GM21515 (cell line): Measurements from ENCODE around the gene WIPF2.

Experiments
- ATAC-seq: cut with Tn5 transposase; IDR thresholded peaks from one replicate; pipeline ENCODE4 v1.9.1; 2021; ENCODE audit not compliant: unreplicated experiment

The WIPF2 gene

DNA sequence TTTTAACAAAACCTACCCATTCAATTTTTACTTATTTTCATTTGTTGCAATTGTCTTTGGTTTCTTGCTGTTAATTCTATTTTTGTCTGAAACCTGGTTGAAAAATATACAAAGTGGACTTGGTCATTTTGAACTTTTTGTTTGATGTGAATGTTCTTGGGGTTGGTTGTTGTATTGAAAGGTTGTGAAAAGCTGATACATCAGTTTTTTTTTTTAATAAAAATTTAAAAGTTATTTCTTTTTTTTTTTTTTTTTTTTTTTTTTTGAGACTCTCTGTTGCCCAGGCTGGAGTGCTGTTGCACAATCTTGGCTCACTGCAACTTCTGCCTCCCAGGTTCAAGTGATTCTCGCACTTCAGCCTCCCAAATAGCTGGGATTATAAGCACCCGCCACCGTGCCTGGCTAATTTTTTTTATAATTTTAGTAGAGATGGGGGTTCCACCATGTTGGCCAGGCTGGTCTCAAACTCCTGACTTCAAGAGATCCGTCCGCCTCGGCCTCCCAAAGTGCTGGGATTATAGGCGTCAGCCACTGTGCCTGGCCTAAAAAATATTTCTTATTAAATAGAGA lies 28.9 kb downstream of the WIPF2 start:
- no peak for ATAC-seq

DNA sequence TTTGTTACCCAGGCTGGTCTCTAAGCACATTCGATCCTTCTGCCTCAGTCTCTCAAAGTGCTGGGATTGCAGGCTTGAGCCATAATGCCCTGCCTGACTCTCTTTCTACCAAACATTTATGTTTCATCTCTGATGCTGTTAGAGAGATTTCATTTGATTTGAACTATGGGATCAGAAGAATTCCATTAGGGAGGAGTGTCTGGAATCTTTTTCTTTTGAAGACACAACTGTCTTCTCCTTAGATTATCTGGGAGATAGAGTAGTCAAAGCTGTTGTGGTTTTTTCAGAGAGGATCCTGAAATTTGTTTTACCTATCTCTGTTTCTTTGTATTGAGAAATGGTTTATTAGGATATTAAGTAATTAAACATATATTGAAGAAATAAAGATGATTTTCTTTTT lies 29.4 kb downstream of the WIPF2 start:
- no peak for ATAC-seq

DNA sequence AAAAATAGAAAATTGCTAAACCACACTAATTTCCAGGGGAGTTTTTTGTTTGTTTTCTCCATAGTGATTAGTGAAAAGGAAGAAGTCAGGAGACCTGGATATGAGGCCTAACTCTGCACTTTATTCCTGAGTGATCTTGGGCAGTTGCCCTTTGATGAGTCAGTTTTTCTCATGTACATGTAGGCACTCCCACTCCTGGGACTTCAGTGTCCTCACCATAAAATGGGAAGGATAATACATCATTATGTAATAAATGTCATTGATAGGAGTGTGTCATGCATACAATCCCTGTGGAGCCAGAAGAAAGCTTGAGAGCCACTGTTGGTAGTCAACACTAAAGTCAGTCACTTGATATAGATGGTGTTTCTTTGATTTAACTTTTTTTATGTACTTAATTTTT lies 32.5 kb downstream of the WIPF2 start:
- no peak for ATAC-seq

DNA sequence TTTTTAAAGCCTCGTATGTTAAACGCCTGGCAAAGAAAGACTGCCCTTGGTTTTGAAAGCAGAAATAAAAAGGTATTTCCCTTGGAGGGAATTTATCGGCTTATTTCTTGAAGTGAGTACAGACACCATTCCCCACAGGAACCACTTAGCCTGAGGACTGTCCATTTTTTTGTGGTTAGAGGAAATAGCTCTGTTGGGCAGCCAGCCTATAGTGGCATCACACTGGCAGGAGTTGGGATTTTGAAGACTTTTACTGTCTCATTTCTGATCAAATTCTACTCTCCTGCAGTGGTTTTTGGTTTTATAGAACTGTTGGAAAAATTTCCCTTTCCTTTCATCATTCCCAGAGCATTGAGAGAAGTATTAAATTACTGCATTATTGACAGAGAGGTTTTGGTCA lies 34.5 kb downstream of the WIPF2 start:
- ATAC-seq, result no peak

DNA sequence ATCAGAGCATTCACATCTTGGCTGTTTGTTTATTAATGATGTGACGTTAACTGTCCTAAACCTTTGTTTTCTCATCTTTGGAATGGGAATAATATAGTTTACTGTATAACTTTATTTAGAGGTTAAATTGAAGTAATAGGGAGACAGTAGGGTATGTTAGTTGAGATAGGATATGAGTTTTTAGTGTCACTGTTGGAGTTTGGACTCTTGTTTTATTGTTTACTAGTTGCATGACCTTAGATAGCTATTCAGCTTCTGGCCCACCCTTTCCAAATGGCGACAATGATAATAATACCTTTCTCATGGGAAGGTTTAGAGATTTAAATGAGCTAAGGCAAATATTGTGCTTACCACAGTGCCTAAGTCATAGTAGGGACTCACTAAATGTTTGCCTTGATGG lies 40.4 kb downstream of the WIPF2 start:
- no peak for ATAC-seq

DNA sequence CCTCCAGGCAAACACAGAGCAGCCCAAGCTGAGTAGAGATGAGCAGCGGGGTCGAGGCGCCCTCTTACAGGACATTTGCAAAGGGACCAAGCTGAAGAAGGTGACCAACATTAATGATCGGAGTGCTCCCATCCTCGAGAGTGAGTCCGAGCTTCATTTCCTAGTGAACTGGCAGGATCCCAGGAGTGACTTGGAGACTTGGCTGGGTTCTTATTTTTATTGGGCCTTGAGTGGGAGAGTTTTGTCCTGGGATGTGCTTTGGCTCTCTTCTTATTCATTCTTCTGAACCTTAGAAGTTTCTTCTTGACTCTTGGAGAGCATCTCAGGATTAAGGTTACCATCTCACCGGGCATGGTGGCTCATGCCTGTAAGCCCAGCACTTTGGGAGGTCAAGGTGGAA lies 41.4 kb downstream of the WIPF2 start:
- ATAC-seq, result no peak

DNA sequence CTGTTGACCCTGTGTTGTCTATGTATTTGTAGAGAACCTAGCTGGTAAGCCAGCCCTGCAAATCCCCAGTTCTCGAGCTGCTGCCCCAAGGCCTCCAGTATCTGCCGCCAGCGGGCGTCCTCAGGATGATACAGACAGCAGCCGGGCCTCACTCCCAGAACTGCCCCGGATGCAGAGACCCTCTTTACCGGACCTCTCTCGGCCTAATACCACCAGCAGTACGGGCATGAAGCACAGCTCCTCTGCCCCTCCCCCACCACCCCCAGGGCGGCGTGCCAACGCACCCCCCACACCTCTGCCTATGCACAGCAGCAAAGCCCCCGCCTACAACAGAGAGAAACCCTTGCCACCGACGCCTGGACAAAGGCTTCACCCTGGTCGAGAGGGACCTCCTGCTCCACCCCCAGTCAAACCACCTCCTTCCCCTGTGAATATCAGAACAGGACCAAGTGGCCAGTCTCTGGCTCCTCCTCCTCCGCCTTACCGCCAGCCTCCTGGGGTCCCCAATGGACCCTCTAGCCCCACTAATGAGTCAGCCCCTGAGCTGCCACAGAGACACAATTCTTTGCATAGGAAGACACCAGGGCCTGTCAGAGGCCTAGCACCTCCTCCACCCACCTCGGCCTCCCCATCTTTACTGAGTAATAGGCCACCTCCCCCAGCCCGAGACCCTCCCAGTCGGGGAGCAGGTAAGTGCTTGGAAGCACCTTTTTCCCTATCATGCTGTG lies 45.5 kb downstream of the WIPF2 start:
- ATAC-seq, result no peak

DNA sequence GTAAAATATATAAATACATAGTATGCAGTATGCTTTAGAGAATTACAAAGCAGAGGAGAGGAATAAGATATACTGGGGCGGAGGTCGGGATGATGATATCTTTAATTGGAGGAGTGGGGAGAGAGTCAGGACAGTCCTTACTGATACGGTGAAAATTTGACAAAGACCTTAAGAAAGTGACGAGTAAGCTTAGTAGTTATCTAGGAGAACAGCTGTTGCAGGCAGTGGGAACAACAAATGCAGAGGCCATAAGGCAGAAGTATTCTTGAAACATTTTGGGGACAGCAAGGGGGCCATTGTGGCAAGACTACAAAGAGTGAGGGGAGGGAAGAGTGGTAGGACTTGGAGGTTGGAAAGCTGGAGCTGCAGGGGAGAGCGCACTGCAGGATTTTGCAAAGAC lies 46.2 kb downstream of the WIPF2 start:
- no peak for ATAC-seq

DNA sequence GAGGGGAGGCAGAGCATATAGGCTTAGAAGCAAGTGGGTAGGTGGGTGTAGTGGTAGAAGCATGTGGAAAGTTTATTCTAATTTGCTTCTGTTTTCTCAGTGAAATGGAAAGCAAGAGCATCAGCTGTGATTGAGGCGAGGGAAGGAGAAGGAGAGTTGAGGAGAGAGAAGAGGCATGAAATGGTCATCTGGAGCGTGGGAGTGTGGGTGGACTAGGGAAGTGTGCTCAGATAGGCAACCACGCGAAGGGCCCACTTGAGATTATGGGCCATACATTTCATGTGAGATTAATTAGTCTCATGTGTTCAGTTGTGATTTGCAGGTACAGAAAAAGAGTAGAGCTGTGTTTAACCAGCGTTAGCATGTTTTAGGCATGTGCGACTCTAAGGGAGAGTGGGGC lies 47.8 kb downstream of the WIPF2 start:
- ATAC-seq, result no peak

DNA sequence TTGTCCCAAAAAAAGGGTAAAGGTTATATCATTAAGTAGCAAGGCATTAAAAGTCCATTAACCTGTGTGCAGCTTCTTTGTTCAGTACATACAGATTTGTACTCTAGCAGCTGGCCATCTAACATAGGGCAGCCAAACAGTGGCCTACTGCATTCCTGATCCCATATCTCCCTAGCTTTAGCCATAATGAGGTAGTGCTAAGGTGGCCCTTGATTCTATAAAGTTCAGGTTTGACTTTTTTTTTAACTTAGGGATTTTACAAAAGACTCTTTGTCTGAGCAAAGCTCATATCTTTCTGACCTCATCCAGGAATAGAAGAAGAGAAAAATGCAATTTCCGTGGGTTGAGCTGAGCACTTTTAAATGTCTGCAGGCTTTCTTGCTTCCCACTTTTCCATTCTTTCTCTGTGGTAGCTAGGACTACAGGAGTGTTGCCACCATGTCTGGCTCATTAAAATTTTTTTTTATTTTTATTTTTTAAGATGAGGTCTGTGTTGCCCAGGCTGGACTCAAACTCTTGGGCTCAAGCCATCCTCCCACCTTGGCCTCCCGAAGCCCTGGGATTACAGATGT lies 49.1 kb downstream of the WIPF2 start:
- no peak for ATAC-seq

DNA sequence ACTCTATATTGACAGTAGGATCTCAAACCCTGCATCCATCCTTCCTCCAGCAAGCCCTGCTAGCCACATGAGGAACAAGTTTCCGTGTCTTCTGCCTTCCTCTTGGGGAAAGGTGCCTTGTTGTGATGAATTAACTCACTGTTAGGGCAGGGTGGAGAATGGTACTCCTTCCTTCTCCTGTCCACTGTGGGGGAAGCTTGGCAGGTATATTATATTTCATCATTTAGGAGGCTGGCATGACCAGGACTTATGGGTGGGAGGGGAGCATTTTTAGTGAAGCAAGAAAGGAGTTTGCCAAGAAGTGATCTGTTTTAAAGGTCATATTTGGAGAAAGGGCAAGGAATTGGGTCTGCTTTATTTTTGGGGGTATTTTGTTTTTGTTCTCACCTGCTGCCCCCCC lies 59.3 kb downstream of the WIPF2 start:
- no peak for ATAC-seq

DNA sequence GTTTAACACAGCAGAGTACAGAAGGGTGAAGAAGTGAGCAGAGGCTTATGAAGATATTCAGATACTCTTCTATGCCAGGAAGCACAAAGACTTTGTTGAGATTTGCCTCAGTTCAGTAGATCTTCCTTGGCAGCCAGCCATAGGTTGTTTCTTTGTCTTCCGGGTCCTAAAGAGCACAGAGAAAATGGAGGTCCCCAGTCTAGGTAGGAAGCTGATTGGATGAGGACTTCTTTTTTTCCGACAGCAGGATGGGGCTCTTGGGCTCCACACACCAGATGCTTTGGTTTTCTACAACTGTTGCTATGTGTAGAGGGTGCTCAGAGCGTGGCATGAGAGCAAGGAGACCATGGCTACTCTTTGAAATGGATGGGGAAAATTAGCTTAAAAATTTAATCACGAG lies 60.3 kb downstream of the WIPF2 start:
- no peak for ATAC-seq

DNA sequence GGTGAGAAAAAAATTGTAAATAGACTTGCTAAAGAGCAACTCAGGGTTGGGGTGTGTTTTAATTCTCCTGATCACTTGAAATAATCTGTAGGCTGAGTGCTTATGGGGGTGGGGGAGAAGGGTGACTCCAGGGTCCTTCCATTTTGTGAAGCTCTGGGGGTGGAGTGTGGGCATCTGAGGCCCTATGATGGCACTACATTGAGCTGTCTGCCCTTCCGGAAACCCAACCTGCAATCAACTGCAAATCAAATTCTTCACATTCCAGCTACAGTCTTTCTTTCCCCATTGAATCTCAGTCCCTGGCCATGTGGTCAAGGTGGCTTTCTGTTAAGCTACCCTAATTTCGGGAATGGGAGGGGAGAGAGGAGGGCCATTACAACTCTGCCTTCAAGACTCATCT lies 62.6 kb downstream of the WIPF2 start:
- no peak for ATAC-seq

DNA sequence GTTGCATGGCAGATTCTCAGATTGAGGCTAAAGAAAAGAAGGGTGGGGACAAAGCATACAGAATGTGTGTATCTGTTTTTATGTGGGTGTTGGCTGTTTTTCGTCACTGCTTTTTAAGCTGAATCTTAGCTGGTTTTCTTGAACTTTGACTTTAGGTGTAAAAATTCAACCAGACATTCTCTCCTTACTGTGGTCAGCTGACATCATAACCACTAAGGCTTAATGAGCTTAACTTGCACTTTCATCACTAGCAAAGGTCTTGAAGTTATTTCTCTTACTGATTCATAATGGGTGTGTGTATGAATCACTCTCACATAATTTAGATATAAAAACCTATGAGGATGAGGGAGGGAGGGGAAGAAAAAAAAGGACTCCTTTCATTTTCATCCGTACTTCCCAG lies 64.6 kb downstream of the WIPF2 start:
- no peak for ATAC-seq

DNA sequence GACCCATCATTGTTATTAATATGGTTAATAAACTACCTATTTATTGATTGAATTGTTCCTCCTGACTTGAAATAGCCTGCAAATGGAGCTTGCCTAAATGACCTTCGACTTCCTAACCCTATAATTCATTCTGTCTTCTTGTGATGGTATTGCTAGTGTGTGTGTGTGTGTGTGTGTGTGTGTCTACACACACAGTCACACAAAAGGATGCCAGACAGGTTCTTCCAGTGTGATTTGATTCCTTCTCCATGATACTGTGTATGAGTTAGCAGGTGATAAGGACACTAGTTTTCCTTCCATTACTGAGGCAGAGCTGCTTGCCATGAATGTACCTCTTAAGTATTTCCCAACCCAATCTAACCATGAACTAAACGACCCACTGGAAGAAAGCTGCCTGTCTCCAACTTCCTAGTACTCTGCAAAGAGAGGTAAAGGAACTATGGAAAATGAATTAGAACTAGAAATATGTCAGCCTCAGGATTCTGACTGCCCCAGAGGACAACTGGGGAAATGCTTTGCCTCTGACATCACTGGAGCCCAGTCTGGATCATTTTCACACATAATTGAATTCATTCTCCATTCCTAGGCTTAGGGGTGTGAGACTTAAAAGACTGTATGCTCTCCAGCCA lies 65.1 kb downstream of the WIPF2 start:
- ATAC-seq, result no peak

DNA sequence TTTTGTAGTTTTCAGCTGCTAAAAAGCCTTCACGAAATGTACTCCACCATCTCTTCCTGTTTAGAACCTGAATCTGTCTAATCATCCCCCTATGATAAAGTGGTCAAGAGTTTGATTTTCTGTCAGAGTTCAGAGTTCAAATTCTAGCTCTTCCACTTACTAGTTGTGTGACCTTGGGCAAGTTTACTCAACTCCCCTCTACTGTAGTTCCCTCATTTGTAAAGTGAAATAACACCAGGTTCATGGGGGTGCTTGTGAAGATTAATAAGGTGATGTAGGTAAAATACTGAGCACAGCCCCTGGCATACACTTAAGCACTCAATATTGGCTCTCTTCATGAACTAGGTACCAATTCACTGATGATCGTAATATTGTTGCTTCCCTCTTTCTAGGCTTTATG lies 67.4 kb downstream of the WIPF2 start:
- no peak for ATAC-seq

DNA sequence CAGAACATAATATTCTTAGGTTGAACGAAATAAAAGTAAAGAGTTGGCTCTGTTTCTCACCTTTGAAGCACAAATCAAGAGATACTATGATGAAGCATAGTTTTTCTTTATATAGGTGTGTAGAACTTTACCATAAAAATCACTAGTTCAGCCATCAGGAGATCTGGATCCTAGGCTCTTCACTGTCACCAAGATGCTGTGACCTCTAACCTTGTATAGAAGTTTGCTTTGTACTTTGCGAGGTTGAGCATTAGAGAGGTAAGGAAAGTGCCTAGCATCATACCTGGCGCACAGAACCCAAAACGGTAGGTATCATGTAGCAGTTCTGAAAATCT lies 68.0 kb downstream of the WIPF2 start:
- no peak for ATAC-seq

DNA sequence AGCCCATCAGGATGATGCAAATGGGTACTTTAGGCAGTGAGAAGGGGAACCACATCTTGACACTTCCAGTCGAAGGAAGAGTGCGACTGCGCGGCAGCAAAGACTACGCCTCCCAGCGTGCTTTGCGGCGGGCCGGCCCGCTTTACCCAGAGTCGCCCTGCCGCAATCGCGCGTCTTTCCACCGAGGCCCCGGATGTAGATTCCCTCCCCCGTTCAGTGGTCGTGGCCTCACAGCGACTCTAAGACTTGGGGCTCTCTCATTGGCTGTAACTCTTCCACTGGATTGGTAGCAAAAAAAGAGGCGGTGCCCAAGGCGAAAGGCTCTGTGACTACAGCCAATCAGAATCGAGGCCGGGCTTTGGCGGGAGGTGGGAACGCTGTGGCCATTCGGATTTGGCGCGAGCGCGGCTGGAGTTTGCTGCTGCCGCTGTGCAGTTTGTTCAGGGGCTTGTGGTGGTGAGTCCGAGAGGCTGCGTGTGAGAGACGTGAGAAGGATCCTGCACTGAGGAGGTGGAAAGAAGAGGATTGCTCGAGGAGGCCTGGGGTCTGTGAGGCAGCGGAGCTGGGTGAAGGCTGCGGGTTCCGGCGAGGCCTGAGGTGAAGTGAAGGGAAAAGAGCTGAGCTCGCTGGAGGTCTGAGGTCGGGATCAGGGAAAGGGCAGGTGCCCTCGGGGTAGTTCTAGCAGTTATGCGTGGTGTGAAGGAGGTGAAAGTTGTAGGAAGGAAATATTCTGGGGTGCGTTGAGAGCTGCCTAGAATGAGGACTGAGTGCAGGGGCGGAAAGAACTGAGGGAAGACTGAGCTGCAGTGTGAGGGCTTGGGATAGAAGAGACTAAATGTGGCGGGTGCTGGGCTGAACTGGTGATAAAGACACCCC lies 68.6 kb downstream of the WIPF2 start, which contains the start of gene CDC6:
TSS of gene CDC6 (plus strand) at position 386 of the 876 bp plus-strand sequence. CDS start 1,542 bp downstream, outside the sequence.
- ATAC-seq, result peak; percentile 91

DNA sequence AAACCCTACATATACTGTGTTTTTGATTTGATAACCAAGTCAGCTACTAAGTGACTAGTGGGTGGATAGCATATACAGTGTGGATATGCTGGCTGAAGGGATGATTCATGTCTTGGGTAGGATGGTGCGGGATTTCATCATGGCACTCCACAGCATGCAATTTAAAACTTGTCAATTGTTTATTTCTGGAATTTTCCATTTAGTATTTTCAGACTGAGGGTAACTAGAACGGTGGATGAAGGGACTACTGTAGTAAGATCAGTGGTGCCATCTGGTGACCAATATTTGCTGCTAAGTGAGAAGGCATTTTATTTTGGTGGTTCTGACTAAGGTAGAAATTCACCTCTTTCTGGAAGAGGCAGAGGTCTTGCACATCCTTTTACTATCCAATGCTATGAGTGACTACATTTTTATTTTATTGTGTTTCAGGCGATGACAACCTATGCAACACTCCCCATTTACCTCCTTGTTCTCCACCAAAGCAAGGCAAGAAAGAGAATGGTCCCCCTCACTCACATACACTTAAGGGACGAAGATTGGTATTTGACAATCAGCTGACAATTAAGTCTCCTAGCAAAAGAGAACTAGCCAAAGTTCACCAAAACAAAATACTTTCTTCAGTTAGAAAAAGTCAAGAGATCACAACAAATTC lies 71.7 kb downstream of the WIPF2 start:
- no peak for ATAC-seq

DNA sequence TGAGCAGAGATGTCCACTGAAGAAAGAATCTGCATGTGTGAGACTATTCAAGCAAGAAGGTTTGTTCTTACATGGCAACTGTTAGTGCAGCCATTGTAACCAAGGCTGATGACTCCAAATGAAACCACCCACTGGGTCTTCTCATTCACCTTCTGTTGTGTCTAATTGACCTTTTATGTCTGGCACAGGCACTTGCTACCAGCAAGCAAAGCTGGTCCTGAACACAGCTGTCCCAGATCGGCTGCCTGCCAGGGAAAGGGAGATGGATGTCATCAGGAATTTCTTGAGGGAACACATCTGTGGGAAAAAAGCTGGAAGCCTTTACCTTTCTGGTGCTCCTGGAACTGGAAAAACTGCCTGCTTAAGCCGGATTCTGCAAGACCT lies 72.2 kb downstream of the WIPF2 start:
- ATAC-seq, result no peak

DNA sequence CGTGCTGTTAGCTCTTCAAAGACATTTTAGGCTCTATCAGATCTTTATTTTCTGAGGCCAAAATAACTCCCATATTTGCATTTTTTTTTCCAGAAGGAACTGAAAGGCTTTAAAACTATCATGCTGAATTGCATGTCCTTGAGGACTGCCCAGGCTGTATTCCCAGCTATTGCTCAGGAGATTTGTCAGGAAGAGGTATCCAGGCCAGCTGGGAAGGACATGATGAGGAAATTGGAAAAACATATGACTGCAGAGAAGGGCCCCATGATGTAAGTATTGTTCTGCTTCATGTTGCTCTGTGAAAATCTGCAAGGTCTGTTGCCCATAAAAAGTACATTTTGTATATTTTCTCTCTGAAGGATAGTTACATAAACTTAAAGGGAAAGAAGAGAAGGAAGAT lies 74.3 kb downstream of the WIPF2 start:
- ATAC-seq, result no peak
